Fibroblast of the conjunctiva (primary cell): Measurements from ENCODE around the gene TNPO1.
A peak's percentile ranks its signal among the peaks of the same experiment; 100 is the strongest.
"Not testable (repeated sequence)": the region's sequence is repeated elsewhere in the genome, so short reads cannot be mapped to it uniquely, and the experiment has no call there.

Experiments
- DNase-seq: peaks from one replicate; pipeline ENCODE4 v3.0.0-alpha.2; 2010; ENCODE audit warnings: low read depth

TNPO1 gene

DNA sequence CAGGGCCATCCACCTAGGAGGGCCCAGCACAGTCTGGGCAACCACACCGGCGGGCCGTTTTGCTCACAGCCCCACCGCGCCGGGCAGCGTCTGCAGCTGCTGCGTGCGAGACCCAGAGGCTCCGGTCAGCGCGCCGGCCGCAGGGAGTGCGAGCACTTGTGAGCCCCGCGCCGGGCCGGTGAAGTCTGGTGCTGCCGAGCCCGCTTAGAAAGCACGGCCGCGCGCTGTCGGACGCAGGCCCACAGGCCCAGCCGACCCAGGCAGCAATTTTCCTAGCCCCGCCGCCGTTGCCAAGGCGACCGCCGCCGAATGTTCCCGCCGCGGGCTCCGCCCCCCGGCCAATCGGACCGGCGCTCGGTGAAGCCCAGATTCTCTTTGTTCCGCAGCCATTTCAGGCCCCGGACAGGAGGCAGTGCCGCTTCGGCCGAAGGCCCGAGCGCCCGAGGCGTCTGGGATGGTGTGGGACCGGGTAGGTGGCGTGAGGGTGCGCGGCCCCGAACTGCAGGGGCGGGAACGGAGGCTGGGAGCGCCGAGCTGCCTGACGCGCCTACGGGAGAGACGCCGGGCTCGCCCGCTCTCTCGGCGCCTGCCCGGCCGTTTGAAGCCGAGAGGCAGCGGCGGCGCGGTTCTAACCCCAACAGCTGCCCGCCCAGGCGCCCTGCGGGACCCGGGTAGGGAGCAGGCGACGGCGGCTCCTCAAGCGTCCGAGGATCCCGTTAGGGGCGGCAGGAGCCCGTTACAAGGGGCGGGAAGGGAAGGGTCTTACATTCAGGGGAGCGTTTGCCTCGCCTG is at the start of gene TNPO1:
Gene TNPO1, plus strand, starts transcription at position 378 of the 792 bp plus-strand sequence. Its CDS starts 77 bp downstream, at position 455.
- peak; percentile 91 for DNase-seq

DNA sequence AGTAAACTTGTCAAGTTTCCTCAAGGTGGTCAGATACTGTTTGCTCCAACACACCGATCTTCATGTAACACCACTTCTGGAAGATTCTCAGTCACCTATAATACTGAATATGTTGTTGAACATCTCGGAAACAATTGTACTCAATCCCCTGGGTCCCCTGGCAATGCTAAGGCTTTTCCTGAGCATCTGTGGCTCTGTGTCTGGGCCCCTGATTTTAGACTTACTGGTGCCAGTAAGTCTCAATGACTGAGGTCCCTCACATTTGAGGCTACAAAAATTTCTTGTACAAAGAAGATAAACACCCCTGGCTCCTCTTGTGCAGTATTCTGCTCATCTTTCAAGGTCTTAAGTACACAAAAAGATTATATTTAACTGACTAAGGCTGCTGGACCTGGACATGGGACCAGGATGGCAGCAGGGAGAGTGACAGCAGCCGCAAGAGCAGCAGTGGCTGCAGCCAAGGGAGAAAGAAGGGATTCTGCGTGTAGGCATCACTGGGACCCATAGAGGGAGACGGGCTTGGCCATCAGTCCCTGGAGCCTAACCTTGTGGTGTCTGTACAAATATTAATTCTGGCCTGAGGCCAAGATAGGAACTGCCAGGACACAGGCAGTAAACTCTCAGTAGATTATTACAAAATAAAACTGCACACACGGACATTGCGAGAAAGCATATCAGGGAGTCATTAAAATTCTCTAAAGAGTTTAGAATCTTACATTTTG is 49.0 kb upstream of the TNPO1 start:
- DNase-seq: no peak

DNA sequence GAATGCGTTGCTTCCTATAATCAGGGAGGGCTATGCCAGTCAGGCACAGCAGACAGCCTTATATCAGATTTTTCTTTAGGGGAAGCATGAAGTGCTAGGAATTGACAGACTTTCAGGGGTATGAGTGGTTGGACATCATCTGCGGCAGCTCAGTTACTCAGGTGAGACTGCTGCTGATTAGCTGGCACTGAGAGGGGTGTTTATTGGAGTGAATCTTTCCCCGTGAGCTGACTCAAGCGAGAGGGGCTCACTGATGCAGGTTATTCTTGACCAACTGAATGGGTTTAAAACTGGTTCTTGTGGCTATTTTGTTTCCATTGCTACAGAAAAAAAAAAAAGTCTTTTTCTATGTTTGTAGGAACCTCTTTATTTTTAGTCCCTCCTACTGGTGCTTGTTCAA is 46.2 kb upstream of the TNPO1 start:
- no peak for DNase-seq

DNA sequence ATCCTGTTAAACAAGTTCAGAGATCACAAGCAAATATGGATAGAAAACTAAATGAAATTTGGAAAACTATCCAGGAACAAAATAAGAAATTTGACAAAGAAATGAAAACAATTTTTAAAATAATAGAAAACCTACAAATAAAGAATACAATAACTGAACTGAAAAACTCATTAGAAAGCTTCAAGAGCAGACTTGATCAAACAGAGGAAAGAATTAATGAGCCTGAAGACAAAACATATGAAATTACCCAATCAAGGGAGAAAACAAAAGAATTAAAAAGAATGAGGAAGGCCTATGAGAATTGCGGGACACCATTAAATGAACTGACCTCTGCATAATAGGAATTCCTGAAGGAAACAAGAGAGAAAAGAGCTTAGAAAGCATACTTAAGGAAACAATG is 39.8 kb upstream of the TNPO1 start:
- DNase-seq: no peak

DNA sequence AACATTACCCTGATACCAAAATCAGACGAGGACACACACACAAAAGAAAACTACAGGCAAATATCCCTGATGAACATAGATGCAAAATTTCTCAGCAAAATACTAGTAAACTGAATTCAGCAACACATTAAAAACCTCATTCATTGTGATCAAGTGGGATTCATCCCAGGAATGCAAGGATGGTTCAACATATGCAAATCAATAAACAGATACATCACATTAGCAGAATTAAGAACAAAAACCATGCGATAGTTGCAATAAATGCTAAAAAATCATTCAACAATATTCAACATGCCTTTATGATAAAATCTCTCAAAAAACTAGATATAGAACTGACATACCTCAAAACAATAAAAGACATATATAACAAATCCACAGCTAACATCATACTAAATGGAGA is 36.9 kb upstream of the TNPO1 start:
- DNase-seq: no peak

DNA sequence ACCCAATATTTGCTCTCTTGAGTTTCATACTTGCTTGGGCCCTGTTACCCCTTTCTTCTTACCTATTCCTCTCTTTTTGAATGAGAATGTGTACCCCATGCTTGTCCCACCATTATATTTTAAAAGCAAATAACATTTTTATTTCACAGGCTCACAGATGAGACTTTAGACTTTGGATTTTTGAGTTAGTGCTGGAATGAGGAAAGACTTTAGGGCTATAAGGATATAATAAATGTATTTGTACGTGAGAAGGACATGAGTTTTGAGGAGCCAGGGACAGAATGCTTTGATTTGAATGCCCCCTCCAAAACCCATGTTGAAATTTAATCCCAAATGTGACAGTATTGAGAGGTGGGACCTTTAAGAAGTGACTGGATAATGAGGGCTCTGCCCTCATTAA is 33.1 kb upstream of the TNPO1 start:
- no peak for DNase-seq

DNA sequence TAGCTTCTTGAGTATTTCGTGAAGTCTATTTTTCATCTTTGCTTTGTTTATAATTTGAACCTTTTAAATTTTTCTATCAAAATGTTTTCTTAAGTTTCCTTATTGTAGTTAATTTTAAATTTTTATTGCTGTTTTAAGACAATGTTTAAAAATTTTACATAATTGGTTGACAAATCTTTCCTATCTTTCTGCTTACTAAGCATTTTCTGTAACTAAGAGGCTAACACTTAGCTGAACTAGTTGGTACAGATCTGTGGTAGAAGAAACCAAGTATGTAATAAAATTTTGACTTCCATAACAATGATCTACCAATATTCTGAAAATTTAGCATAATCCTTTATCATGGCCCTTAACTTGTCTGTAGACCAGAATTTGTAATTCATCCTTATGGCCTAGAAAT is 32.3 kb upstream of the TNPO1 start:
- no peak for DNase-seq

DNA sequence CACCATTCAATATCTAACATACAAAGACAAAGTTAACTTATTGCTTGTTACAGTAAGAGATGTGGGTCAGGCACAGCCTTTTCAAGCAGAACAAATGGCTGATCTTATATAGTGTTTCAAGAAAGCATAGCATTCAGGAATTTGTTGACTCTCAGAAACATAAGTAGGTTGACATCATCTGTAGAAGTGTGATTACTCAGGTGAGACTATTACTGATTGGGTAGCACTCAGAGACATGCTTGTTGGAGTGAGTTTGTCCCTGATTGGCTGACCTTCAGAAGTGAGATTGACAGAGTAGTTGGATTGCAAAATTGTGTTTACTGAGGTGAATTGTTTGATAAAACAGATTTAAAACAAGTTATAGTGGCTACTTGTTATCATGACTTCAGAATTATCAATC is 30.7 kb upstream of the TNPO1 start:
- no peak for DNase-seq

DNA sequence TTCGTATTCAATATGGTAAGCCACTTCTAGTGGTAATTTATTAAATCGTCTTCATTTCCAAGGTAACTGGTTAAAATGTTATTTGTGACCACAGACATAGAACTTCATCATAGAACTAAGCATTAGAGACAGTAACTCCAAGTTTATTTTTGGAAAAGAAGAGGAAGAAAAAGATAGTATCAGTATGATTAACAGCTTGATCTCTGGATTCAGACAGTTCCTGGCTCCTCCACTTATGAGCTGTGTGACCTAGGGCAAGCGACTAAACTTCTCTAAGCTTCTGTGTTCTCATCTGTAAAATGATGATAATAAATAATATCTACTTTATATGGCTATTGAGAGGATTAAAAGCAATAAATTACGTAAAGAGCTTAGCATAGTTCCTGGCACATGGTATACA is 29.8 kb upstream of the TNPO1 start:
- DNase-seq: no peak

DNA sequence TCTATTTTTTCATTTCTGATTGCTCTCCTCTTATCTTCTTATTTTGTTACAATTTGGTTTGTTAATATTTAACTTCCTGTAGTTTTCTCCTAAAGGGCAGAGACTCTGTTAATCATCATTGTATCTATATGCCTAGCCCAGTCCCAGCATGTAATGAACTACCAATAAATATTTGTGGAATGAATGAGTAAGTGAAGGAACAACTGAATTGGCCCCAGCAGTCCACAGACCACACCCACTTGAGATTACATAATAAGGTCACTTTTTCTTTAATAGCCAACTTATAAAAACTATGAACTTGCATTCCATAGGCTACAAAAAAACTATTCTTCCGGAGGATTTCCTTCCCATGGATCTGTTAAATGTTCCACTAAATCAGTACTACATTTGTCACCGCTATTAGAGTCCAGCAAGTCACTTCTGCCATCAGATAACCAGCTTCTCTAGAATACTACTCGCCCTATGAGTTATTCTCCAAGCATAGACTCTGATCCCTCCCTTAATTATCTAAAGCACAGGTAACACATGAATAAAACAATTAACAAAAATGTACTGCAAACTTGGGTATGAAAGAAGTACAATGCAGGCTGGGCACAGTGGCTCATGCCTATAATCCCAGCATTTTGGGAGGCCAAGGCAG is 27.5 kb upstream of the TNPO1 start:
- no peak for DNase-seq

DNA sequence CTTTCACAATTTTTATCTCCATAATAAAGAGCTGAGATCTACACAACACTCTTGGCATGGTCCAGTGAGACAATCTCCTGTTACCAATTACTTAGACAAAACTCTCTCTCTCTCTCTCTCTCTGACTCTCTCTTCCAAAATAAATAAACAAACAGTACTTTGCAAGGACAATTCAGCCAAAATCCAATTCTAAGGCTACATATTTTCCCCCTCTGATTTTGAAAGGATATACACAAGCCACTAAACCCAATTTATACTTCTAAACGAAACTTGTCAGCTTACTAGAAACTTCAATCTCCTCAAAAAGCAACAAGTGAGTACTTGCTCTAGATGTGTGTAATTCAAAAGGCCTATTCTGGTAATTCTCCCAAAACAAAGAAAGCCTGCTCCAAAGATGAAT is 26.3 kb upstream of the TNPO1 start:
- DNase-seq: peak; percentile 51

DNA sequence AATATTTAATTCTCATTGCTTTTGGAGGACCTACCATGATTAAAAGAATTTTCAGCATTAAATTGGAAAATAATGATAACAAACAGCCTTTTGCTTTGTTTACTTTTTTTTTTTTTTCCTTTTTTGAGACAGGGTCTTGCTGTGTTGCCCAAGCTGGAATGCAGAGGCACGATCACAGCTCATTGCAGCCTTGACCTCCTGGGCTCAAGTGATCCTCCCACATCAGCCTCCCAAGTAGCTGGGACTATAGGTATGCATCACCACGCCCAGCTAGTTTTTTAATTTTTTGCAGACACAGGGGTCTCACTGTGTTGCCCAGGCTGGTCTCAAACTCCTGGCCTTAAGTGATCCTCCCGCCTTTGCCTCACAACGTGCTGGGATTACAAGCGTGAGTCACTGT is 23.8 kb upstream of the TNPO1 start:
- DNase-seq: not testable (repeated sequence)

DNA sequence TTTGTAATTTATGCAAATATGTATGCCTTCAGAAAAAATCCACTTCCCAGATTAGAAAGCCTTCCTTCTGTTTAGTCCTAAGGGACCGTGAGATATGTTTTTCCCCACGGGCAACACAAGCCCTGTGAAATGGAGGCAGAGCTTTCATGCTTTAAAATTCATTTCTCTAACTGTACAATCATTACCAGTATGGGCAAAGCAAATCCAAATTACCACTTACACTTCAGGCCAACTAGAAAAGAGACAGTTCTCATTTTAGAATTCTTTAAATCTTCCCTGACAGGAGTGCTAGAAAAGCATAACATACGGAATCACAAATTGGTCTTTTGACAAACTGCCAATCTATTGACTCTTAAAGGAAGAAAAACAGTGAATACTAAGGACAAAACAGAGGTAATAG is 20.5 kb upstream of the TNPO1 start:
- DNase-seq: no peak

DNA sequence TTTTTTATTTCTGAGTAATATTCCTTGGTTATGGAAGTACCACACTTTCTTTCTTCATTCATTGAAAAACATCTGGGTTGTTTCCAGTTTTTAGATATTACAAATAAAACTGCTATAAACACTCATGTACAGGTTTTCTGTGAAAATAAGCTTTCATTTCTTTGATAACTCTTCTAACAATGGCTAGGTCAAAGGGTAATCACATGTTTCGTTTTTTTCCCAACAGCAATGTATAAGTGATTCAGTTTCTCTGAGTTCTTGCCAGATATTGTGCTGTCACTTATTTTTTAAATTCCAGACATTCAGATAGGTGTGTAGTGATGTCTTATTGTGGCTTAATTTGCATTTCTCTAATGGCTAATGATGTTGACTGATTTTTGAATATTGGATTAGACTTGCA is 16.7 kb upstream of the TNPO1 start:
- no peak for DNase-seq

DNA sequence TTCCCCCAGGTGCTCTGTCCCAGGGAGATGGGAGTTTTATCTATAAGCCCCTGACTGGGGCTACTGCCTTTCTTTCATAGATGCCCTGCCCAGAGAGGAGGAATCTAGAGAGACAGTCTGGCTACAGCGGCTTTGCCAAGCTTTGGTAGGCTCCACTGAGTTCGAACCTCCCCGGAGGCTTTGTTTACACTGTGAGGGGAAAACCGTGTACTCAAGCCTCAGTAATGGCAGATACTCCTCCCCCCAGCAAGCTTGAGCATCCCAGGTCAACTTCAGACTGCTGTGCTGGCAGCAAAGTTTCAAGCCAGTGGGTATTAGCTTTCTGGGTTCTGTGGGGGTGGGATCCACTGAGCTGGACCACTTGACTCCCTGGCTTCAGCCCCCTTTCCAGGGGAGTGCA is 7.8 kb upstream of the TNPO1 start:
- DNase-seq: not testable (repeated sequence)

DNA sequence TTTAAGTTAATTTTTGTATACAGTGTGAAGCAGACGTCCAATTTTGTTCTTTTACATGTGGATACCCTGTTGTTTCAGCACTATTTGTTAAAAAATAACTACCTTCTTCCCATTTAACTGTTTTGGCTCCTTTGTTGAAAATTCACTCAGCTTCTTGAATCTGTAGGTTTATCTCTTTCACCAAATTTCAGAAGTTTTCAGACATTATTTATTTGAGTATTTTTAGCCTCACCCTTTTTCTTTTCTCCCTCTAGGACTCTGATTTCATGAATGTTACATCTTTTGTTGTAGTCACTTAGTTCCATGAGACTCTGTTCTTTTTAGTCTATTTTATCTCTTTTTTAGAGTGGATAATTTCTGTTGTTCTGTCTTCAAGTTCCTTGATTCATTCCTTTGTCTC is 4.6 kb upstream of the TNPO1 start:
- DNase-seq: no peak

DNA sequence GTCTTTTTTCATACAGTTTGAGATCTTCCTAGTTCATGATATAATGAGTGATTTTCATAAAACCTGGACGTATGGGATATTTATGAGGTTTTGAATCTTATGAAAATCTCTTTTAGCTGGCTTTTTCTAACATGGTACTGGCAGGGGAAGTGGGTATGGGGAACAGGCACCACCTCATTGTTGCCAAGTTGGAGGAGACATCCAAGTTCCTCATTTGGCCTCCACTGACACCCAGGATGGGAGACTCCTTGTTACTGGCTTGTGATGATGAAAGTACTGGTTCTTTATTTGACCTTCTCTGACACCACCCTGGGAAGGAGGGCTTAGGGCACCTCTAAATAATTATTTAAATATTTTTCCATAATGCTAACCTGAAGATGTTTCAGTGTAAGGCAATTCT is 4.0 kb upstream of the TNPO1 start:
- DNase-seq: no peak

DNA sequence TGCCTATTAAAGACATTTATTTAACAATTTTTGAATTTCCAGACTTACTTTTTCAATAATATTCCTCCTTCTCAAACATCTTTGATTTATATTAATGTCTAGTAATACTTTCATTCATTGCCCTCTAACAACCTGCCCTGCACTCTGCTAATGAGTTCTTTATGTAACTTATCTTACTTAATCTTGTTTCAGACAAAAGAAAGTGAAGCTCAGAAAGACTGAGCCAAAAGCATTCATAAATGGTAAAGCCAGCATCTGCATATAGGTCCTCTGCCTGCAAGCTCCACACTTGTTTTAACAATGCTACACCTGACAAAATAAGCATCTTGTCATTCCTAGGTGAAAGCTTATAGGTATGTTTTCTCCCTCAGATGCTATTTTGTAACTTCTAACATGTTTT is 2.4 kb upstream of the TNPO1 start:
- no peak for DNase-seq

DNA sequence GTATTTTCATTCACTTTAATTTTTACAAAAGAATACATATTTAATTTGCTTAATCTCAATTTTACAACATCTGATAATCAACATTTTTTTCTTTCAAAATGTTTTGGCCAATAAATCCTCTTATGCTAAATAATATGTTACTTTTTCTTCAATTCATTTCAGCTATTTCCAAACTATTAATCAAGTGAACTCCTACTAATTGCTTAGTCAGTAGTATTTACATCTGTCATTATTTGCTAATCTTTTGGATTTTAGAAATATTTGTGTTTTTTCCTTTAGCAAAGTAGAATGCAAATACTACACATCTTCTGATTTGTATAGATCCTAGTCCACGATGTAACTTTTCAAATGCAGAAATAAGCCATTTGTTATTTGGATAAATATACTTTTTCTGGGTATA is 1.6 kb upstream of the TNPO1 start:
- DNase-seq: no peak

DNA sequence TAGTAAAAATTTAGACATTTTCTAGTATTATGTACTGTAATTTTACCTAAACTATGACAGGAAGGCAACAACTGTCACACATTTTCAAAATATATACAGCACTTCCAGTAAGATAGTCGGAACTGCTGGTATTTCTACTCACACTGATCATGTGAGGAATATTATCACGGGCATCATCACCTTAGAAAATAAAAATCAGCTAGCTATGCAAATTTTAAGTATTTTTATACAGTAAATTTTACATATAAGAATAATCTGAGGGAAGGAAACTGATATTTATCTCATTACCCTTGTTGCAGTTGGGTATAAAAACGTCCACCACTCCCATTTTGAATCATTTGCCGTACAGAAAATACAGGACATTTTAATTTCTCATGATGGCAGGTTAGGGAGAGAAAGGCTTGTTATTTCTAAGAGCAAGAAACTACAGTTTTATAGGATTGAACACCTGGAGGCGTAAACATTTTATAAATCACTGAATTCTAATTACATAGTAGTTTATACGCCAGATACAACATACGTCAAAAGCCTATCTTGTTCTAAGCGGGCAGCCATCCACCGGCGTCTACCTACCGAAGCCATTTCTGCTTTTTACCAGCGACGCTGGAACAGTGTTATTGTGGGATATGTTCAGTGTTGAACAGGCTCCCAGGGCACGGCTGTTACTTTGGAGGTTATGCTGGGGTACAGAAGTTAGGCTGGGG is 729 bp upstream of the TNPO1 start:
- DNase-seq: no peak

DNA sequence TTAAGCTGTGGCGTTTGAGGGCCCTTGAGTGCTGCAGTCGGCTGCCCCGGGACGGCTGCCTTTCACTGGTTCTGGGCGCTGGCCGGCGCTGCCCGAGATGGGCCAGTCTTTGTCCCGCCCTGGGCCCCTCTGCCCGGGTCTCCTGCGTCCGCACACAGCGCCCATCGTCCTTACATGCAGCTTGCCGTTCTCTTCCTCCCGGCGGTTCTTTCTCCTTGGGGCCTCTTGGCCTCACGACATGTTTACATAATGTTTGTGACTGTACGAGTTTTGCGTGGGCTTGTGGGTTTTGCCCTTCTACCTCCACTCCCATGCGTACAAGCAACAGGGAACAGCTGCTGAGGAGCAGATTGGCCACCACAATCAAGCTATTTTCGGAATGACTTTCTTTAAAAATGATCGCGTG is 618 bp downstream of the TNPO1 start:
- peak; percentile 18 for DNase-seq

DNA sequence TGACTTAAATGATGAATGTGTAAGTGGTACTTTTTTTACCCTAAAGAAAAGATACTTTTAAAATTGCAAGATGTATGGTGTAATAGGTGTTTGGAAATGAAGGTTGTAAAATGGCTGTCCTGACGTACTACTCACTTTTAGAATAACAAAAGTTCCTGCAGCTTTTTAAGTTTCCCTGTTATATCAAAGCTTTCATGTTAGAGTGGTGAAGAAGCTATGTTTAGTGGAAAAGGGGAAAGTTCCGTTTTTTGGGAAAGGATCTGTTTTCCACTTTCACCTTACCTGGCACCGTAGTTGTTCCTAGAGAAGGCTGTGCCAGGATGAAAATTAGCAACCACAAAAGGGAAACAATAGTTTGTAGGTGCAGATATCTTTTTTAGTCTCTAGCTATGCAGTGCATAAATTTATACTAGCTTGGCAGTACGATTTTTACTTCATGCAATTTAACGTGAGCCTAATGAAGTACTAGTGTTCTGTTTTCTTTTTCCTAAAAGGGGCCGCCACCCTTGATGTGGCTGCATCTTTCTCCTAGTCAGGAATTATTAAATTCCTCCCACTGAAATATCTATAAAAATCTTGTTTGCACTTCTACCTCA is 1.3 kb downstream of the TNPO1 start:
- DNase-seq: no peak
